Measurements from ENCODE around the gene LRMDA.

DNA sequence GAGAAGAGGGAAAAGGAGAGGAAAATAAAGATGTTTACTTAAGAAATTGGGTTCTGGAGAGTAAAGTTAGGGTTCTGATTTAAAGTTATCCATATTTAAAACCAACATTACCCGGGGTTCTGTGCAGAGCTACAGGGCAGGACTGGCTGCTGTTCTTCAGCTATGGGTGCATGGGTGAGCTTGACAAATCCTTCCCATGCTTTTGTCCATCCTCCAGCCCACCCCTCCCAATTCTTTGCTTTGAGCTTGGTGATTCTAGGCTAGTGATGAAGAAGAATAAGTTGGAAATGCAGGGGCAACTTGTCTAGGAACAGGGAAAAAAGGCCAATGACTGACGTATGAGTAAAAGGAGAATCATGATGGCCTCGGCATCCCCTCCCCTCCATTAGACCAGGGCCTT, 636.0 kb downstream of the LRMDA start:
- TF ChIP-seq, protein P1, sequence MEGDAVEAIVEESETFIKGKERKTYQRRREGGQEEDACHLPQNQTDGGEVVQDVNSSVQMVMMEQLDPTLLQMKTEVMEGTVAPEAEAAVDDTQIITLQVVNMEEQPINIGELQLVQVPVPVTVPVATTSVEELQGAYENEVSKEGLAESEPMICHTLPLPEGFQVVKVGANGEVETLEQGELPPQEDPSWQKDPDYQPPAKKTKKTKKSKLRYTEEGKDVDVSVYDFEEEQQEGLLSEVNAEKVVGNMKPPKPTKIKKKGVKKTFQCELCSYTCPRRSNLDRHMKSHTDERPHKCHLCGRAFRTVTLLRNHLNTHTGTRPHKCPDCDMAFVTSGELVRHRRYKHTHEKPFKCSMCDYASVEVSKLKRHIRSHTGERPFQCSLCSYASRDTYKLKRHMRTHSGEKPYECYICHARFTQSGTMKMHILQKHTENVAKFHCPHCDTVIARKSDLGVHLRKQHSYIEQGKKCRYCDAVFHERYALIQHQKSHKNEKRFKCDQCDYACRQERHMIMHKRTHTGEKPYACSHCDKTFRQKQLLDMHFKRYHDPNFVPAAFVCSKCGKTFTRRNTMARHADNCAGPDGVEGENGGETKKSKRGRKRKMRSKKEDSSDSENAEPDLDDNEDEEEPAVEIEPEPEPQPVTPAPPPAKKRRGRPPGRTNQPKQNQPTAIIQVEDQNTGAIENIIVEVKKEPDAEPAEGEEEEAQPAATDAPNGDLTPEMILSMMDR (IDR thresholded peaks at IDR 0.05) = no peak
- no peak for TF ChIP-seq POLR2A (IDR thresholded peaks at IDR 0.05)
